Left ventricle myocardium superior (tissue), 1 donor: Measurements from ENCODE around the gene SND1. TPM values are rescaled to one million over a fixed set of nuclear protein-coding genes. Genes with fewer than 3 reads are reported as not detected.
A peak's percentile ranks its signal among the peaks of the same experiment; 100 is the strongest.

ENCODE experiments used
- ATAC-seq: fragments of 200-7000 bp; cut with Tn5 transposase; one replicate; pipeline ENCODE4 v1.9.1; 2020; ENCODE audit warnings: mild to moderate bottlenecking, moderate library complexity
- DNase-seq: peaks from one replicate; pipeline ENCODE4 v3.0.0-alpha.2; 2020
- intact Hi-C: fragments of 100-400 bp; cut with micrococcal nuclease; formaldehyde crosslinking; loops from one replicate; pipeline ENCODE4 v1.11.0; 2022
- total RNA-seq: library from RNA; stranded (reverse); fragmentation: NEBNext Ultra II Directional; extraction: Animal tissue kit (Norgen Biotek cat#: 25700); gene quantifications from one replicate; pipeline ENCODE4 v1.2.1, GENCODE V29; 2021
- donor health status: DM: no; HTN: yes; CAD: no; lungs with severe emphysema.

Gene SND1
- total RNA-seq, 1 donor from 2014 or later = 92.3 TPM

DNA sequence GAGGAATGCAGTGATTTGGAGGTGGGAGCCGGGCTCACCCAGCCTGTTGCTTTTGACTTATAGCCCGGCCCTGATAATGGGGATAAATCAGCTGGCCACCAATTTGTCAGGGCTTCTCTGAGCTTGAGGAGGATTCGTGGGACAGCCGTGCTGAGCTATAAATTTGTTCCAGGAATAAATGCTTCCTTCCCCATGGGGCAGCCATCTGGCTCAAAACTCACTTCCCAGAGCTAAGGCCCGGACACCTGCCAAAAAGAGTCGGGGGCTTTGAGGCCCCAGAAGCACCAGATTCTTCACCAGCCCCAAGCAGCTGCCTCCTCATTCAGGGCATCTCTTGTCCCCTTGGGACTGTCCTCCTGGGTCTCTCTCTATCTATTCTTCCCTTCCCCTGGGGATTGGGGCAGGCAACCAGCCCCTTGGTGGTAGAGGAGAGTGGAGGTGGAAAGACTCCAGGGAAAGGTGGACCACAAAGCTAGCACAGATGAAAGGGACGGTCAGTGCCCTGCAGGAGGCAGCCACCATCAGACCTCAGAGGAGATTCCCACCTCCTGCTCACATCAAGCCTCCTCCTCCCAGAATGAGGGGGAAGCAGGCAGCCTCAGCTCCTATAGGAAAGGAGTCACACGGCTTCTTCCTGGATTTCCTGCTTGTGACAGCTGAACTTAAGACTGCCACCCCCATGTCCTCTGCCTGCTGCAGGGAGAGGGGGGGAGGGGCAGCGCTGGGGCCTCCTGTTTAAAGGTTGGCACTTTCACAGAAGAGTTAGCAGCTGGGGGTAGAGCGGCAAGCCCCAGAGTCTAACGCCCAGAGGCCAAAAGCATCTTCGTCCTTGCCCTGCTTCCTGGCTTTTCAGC is 423.5 kb downstream of the SND1 start:
- no peak for DNase-seq
- intact Hi-C loops = no loop called here
- no peak for ATAC-seq

- intact Hi-C loops = no loop called here
- ATAC-seq (no peak), DNase-seq (no peak)
Observed at GRCh38 chr7:128076196-128076795, 424.3 kb downstream of the SND1 start.

DNA sequence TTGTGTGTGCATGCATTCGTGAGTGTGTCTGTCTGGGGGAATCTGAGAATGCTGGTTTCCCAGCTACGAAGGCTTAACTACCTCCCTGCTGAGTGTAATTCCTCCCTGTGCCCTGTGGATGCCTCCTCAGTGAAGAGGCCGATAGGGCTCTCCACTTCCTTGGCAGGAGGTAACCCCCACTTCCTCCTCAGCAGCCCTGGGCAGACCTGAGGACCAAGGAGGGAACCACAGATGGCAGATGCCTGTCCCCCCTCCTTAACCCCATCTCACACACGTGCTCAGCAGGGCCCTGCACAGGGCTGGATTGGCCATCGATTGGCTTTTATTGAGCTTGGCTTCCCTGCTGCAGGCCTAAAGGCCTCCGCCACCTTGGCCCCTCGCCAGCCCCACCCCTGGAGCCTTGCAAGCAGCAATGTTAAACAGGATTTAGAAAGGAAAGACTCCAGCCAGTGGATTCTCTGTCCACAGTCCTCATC is 424.8 kb downstream of the SND1 start:
- DNase-seq (peak; percentile 72), ATAC-seq (peak; percentile 44)
- intact Hi-C loops = no loop called here

DNA sequence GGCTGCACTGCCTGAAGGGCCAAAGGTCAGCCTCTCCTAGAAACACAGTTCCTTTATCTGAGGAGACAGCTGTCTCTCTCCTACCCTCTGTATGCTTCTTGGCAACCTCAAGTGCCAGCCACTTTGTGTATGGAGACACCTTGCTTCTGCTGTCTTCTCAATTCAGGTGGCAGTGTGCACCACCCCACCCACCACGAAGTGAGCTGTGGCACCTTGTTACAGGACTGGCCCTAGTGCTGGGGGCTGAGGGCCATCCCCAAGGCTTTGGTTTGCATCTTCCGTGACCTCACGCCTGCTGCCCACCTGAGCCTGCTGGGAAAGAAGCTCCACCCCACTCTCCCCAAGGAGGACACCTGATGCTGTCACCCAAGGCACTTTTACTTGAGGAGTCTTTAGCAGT is 426.3 kb downstream of the SND1 start:
- intact Hi-C loops = no loop called here
- DNase-seq (no peak), ATAC-seq (no peak)

- intact Hi-C loops = no loop called here
- DNase-seq (no peak), ATAC-seq (no peak)
Observed at GRCh38 chr7:128080169-128080568, 428.2 kb downstream of the SND1 start.

DNA sequence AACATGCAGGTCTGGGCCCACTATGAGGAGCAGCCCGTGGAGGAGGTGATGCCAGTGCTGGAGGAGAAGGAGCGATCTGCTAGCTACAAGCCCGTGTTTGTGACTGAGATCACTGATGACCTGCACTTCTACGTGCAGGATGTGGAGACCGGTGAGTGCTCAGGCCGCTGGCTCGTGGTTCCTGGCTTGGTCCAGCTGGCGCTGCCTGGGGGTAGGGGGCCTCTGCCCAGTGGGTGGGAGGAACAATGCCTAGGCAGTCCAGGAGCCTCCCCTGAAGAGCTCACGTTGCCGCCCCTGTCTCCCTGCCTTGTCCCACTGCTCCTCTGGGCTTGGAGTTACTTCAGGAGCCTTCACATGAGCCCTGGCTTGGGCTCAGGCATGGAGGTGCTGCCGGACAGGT is 429.4 kb downstream of the SND1 start:
- no peak for DNase-seq
- intact Hi-C loops = no loop called here
- ATAC-seq = no peak

DNA sequence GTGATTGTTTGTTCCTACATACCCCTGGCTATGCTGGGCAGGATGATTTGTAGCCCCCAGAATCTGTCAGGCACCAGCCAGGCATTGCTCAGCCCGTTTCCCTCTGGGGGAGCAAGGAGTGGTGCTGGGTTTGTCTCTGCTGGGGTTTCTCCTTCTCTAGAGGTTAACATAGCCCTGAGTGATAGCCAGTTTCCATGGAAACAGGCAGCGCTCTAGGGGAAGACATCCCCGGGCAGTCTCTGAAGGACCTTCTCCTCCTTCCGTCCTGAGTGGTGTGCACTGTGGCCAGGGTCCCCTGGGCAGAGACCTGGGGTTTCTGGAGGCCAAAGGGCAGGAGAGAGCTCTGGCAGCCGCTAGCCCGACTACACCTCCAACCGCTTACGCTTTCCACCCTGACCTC is 429.8 kb downstream of the SND1 start:
- intact Hi-C loops = no loop called here
- ATAC-seq (no peak), DNase-seq (no peak)

GRCh38 chr7:128082431-128082830 is 430.4 kb downstream of the SND1 start:
- intact Hi-C loops = no loop called here
- no peak for DNase-seq
- peak; percentile 20 for ATAC-seq

- DNase-seq (peak; percentile 66), ATAC-seq (peak; percentile 91)
- intact Hi-C loops = no loop called here
Observed at GRCh38 chr7:128084896-128085608, 433.1 kb downstream of the SND1 start.

DNA sequence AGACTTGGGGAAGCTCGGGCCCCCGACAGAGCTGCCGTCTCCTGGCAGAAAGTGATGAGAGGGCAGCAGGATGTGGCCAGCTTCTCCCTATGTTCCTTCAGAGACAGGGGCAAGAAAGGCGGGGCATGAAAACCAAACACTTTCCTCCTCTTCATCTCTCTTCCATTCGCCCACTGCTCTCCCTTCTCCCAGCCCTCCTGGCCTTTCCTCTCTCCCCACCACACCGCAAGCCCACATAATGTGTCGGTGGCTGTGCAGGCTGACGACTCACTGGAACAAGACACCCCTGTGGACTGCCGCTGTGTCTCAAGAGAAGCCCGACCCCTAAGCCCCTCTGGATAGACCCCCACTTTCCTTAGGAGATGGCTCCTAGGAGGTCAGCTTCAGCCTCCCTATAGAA is 438.5 kb downstream of the SND1 start:
- DNase-seq (no peak), ATAC-seq (no peak)
- intact Hi-C loops = no loop called here

- no peak for DNase-seq
- no peak for ATAC-seq
- intact Hi-C loops = no loop called here
Observed at GRCh38 chr7:128091106-128091505, 439.1 kb downstream of the SND1 start.

DNA sequence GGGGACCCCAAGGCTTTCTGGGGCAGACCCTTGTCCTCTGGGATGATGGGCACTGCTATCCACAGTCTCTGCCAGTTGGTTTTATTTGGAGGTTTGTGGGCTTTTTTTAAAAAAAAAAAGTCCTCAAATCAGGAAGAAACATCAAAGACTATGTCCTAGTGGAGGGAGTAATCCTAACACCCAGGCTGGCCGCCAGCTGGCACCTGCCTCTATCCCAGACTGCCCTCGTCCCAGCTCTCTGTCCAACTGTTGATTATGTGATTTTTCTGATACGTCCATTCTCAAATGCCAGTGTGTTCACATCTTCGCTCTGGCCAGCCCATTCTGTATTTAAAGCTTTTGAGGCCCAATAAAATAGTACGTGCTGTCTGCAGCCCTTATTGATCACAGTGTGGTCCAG is 440.2 kb downstream of the SND1 start:
- DNase-seq (no peak), ATAC-seq (no peak)
- intact Hi-C loops = no loop called here

DNA sequence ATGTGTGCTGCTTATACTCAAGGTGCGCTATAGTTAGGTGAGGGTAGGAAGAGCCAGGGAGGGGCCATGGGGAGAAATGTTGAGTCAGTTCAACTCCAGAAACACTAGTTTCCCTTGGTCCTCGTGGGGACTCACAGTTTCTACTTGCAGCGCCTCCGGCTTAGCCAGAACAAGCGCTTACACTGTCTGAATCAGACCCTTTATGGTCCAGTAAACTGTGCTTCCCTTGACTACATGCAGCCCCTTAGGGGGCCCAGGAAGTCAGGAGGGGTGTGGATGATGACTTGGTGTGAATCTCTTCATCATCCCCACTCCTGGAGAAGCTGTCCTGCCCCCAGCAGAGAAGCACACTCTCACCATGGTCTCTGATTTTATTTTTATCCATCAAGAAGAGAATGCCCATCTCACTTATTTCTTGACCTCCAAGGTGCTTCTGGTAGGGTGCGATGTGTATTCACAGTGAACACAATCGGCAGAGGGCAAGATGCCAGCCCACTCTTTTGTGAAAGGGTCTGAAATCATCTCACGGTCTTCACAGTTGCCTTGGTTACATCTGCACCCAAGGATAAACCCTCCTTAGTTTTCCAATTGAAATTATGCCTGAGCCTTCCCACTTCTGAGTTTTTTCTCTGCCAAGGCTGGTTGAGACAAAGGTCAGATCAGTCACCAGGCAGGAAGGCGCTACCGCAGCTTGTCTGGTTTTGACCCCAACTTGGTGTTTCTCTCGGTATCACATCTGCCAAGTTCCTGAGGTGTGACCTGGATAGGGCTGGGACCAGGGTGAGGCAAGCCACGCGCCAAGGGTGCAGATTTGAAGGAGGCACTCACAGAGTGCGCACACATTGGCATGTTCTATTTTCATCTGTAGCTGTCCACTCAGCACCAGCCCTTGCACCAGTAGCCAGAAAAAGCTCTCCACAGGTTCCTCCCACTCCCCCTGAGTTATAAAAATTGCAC is 441.9 kb downstream of the SND1 start:
- peak; percentile 93 for ATAC-seq
- intact Hi-C loops = no loop called here
- peak; percentile 44 for DNase-seq

GRCh38 chr7:128094686-128095085 is 442.7 kb downstream of the SND1 start:
- intact Hi-C loops = no loop called here
- no peak for DNase-seq
- no peak for ATAC-seq

- DNase-seq = no peak
- ATAC-seq = no peak
- intact Hi-C loops = no loop called here
Observed at GRCh38 chr7:128097211-128097731, 445.3 kb downstream of the SND1 start.

GRCh38 chr7:128098629-128099028 is 446.6 kb downstream of the SND1 start:
- intact Hi-C loops = no loop called here
- ATAC-seq (no peak), DNase-seq (no peak)

GRCh38 chr7:128099204-128099671 is 447.2 kb downstream of the SND1 start:
- ATAC-seq = no peak
- DNase-seq = no peak
- intact Hi-C loops = no loop called here

DNA sequence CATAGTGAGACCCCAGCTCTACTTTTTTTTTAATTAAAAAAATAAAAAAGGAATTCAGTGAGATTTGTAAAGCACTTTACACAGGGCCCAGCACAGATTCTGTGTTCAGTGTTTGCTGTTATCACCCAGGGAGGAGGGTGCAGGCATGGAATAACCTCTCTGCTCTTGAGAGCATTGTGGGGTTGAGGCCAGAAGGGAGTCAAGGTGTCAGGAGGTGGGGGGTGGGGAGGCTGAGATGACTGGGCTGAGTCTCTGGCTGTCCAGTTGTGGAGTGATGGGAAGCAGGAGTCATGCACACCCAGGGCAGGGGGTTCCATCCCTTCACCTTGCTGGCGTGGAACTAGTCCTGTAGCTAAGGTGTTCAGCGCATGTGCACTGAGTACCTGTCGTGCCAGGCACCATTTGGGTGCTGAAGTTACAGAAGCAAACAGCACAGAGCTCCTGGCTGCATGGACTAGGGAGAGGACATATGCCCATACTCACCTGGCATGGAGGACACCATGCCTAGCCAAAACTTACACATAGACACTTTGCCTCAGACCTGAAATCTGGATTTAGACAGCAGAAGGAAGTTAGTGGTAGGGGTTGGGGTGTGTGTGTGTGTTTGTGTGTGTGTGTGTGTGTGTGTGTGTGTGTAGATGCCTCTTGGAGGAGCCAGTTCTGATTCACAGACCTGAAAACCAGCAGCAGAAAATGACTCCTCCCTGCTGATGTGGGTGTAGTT is 448.4 kb downstream of the SND1 start:
- ATAC-seq (no peak), DNase-seq (no peak)
- intact Hi-C loops = no loop called here
